Cortex of kidney (tissue), 1 donor: ENCODE results near the gene SNX1.
A peak's percentile ranks its signal among the peaks of the same experiment; 100 is the strongest.
"Not testable (repeated sequence)": the region's sequence is repeated elsewhere in the genome, so short reads cannot be mapped to it uniquely, and the experiment has no call there.

Source experiments
- DNase-seq: peaks from one replicate; lab custom pipeline; 2025; lab: John Stamatoyannopoulos, UW

Gene SNX1

GRCh38 chr15:64095795-64096667 lies at the start of gene SNX1:
SNX1 (plus strand) TSS chr15:64095982; CDS start chr15:64096014, 32 bp downstream.
- peak; percentile 31 for DNase-seq

- no peak for DNase-seq
Observed at GRCh38 chr15:64046421-64047153, 49.2 kb upstream of the SNX1 start, which contains the start of gene DAPK2. DAPK2 (minus strand) TSS chr15:64046485; CDS start chr15:64040261, 6,224 bp downstream.

GRCh38 chr15:64048781-64049460 lies 46.9 kb upstream of the SNX1 start:
- DNase-seq = no peak

GRCh38 chr15:64050281-64051092 lies 45.3 kb upstream of the SNX1 start:
- no peak for DNase-seq

- no peak for DNase-seq
Observed at GRCh38 chr15:64051093-64051402, 44.7 kb upstream of the SNX1 start.

GRCh38 chr15:64051407-64052259 lies 44.1 kb upstream of the SNX1 start:
- DNase-seq = no peak

- DNase-seq = no peak
Observed at GRCh38 chr15:64052925-64053491, 42.8 kb upstream of the SNX1 start.

GRCh38 chr15:64053674-64054073 lies 42.1 kb upstream of the SNX1 start:
- not testable (repeated sequence) for DNase-seq

- no peak for DNase-seq
Observed at GRCh38 chr15:64058279-64058678, 37.5 kb upstream of the SNX1 start.

GRCh38 chr15:64059104-64059503 lies 36.7 kb upstream of the SNX1 start:
- not testable (repeated sequence) for DNase-seq

GRCh38 chr15:64060716-64061115 lies 35.1 kb upstream of the SNX1 start:
- DNase-seq = no peak

GRCh38 chr15:64066451-64066850 lies 29.3 kb upstream of the SNX1 start:
- DNase-seq = no peak

- DNase-seq = no peak
Observed at GRCh38 chr15:64067564-64068030, 28.2 kb upstream of the SNX1 start.

- DNase-seq = no peak
Observed at GRCh38 chr15:64068133-64068532, 27.6 kb upstream of the SNX1 start.

- no peak for DNase-seq
Observed at GRCh38 chr15:64070106-64070505, 25.7 kb upstream of the SNX1 start.

- no peak for DNase-seq
Observed at GRCh38 chr15:64070965-64071851, 24.6 kb upstream of the SNX1 start.

GRCh38 chr15:64071931-64072765 lies 23.6 kb upstream of the SNX1 start:
- no peak for DNase-seq

GRCh38 chr15:64072812-64073211 lies 23.0 kb upstream of the SNX1 start:
- no peak for DNase-seq
